Uterus (tissue), 4 donors: ENCODE data around the gene ATP13A2. TPM values are rescaled to one million over a fixed set of nuclear protein-coding genes. Genes with fewer than 3 reads are reported as not detected.

ENCODE experiments used
- DNase-seq, 2 donors: peaks; one replicate each; pipeline ENCODE4 v3.0.0-alpha.2; 2019 to 2020
- H3K27ac ChIP-seq, 2 donors: fragments of 200-600 bp; sonication (generic); 1 replicate in 1 of 2; 2 replicates in 1 of 2; pipeline ENCODE4 v1.5.1; 2016 to 2018
- H3K27me3 ChIP-seq, 2 donors: fragments of 200-600 bp; sonication (generic); one replicate each; pipeline ENCODE4 v1.5.1; 2018 to 2019; ENCODE audit warnings: control low read depth in 1 of 2
- H3K36me3 ChIP-seq, 2 donors: fragments of 200-600 bp; sonication (generic); one replicate each; pipeline ENCODE4 v1.5.1; 2019; ENCODE audit warnings: control low read depth in 1 of 2
- H3K4me1 ChIP-seq, 2 donors: fragments of 200-600 bp; sonication (generic); one replicate each; pipeline ENCODE4 v1.5.1; 2018 to 2019; ENCODE audit warnings: control low read depth in 1 of 2
- H3K4me3 ChIP-seq, 2 donors: fragments of 200-600 bp; sonication (generic); 1 replicate in 1 of 2; 2 replicates in 1 of 2; pipeline ENCODE4 v1.5.1; 2018 to 2019; ENCODE audit warnings: mild to moderate bottlenecking in 1 of 2
- H3K9me3 ChIP-seq, 2 donors: fragments of 200-600 bp; sonication (generic); one replicate each; pipeline ENCODE4 v1.5.1; 2019; ENCODE audit warnings: control low read depth in 1 of 2
- POLR2A ChIP-seq, 2 donors: fragments of 450-650 bp; IDR thresholded peaks; one replicate each; pipeline ENCODE4 v1.6.1; 2016; ENCODE audit warnings: antibody characterized with exemption in 2 of 2, mild to moderate bottlenecking in 1 of 2, moderate library complexity in 1 of 2
- intact Hi-C: fragments of 100-400 bp; cut with DNase I; formaldehyde crosslinking; loops from one replicate; pipeline ENCODE4 v1.15.1; 2023; ENCODE audit warnings: low total_unique reads
- total RNA-seq, 4 donors: library from RNA; depleted of rRNA in 3 of 4; stranded (reverse); fragments of >200 nt in 3 of 4; gene quantifications; one replicate each; pipeline versions ENCODE4 v1.1.0 to v1.2.4, GENCODE V29; 2014 to 2023
- TF ChIP-seq, protein P1 (sequence below), 4 experiments: fragments of 200-600 bp in 2 of 4; fragments of 450-650 bp in 2 of 4; sonication (generic) in 2 of 4; IDR thresholded peaks; one replicate each; pipeline ENCODE4 v1.5.1; 2016 to 2019; ENCODE audit warnings: antibody characterized with exemption in 4 of 4, mild to moderate bottlenecking in 2 of 4, moderate library complexity in 1 of 4
- donor health status: DM: yes; HTN: yes; CAD: no.

ATP13A2 gene
- total RNA-seq, 4 donors from 2014 or later = 8.5 to 31.4 (median 19.7) TPM

DNA sequence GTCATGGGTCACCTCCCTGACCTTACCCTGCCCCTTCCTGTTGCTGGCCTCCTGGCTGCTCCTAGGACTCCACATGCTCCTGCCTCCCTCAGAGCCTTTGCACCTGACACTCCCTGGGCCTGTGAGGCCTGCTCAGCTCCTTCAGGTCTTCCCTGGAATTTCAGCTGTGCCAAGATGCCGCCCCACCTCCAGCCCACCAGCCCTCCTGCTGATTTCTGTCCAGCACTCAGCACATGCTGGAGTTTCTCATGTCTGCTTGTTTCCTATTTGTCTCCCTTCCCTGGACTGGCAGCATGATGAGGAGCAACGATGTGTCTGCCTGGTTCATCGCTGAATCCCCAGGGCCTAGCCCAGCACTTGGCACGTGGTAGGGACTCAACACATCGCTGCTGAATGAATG, 34.4 kb downstream of the ATP13A2 start:
- H3K4me1 ChIP-seq = no peaks in the 10 kb centered on the region

DNA sequence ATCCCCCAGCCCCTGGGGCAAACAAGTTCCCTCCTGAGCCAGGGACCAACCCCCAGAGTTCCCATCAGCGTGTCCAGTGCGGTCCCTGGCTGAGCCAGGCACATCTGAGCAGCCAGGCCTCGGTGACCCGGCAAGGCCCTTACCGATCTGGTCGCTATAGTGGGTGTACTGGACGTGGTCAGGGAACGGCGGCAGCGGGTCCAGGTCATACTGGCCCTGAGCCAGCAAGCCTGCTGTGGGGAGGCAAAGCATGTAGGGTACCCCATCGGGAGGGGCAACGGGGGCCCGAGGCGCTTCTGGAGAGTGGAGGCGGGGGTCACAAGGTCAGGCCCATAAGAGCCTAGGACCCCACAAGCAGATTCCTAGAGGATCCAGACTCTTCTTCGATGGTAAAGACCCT, 34.8 kb downstream of the ATP13A2 start:
- peak overlapping the region in 1 of 2 donors; percentile 87 for H3K27ac ChIP-seq

More for the DNA sequence above, 34.4 kb downstream of the ATP13A2 start:
- H3K9me3 ChIP-seq = no peaks in the 10 kb centered on the region
- H3K27ac ChIP-seq = peak overlapping the region in 1 of 2 donors; percentile 87
- DNase-seq = no peak
- no peaks in the 10 kb centered on the region for H3K27me3 ChIP-seq
- H3K36me3 ChIP-seq = no peaks in the 10 kb centered on the region
- TF ChIP-seq, protein P1, sequence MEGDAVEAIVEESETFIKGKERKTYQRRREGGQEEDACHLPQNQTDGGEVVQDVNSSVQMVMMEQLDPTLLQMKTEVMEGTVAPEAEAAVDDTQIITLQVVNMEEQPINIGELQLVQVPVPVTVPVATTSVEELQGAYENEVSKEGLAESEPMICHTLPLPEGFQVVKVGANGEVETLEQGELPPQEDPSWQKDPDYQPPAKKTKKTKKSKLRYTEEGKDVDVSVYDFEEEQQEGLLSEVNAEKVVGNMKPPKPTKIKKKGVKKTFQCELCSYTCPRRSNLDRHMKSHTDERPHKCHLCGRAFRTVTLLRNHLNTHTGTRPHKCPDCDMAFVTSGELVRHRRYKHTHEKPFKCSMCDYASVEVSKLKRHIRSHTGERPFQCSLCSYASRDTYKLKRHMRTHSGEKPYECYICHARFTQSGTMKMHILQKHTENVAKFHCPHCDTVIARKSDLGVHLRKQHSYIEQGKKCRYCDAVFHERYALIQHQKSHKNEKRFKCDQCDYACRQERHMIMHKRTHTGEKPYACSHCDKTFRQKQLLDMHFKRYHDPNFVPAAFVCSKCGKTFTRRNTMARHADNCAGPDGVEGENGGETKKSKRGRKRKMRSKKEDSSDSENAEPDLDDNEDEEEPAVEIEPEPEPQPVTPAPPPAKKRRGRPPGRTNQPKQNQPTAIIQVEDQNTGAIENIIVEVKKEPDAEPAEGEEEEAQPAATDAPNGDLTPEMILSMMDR (IDR thresholded peaks at IDR 0.05) = no peak
- TF ChIP-seq POLR2A (IDR thresholded peaks at IDR 0.05) = no peak
- intact Hi-C loops = no loop called here
- no peak overlapping the region for H3K4me3 ChIP-seq

DNA sequence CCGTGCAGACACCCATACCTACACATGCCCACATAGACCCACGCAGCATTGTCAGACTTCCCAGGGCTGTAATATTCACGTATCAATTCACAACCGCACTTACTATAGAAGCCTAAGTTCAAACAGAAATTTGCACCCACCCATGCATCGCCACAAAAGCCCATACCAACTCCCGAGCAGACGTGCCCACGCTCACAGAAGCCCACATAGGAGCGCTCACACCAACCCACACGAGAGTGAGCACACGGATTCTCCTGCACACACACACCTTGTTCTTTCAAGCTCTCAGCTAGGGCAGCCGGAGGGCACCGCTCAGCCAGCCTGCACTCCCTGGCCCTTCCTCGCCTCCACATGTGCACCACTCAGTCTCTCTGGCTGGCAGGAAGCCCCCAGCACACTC, 35.9 kb downstream of the ATP13A2 start:
- Histone ChIP-seq H3K9me3 (no peaks in the 10 kb centered on the region), H3K36me3 (no peaks in the 10 kb centered on the region), H3K27ac (peak overlapping the region in 1 of 2 donors; percentile 87), H3K27me3 (no peaks in the 10 kb centered on the region), H3K4me3 (no peak overlapping the region), H3K4me1 (peaks cover 0 to 11% of the 10 kb centered on the region in 2 donors)
- no peak for TF ChIP-seq POLR2A (IDR thresholded peaks at IDR 0.05)
- TF ChIP-seq, protein P1 (IDR thresholded peaks at IDR 0.05) = no peak
- intact Hi-C loops = no loop called here
- DNase-seq = no peak

More for the DNA sequence above, 34.8 kb downstream of the ATP13A2 start:
- H3K27me3 ChIP-seq = no peaks in the 10 kb centered on the region
- peaks cover 0 to 3% of the 10 kb centered on the region in 2 donors for H3K4me1 ChIP-seq
- H3K4me3 ChIP-seq = no peak overlapping the region
- no peaks in the 10 kb centered on the region for H3K9me3 ChIP-seq
- intact Hi-C loops = no loop called here
- DNase-seq = no peak
- no peak for TF ChIP-seq POLR2A (IDR thresholded peaks at IDR 0.05)
- TF ChIP-seq, protein P1 (IDR thresholded peaks at IDR 0.05) = no peak
- no peaks in the 10 kb centered on the region for H3K36me3 ChIP-seq

DNA sequence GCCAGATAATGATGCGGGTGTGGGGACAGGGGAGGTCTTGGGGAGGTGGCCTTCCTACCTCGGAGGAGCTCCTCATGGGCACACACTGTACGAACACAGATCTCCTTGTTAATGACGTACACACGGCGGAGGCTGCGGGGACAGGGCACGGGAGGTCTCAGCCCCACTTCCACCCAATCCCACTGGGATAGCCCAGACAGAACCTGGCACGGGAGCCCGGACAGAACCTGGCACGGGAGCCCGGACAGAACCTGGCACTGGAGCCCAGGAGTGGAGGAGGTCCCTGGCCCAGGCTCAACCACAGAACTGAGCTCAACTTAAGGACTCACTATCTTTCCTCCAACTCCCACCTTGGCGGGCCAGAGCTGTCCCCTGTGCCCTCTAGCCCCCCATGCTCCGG, 36.5 kb downstream of the ATP13A2 start:
- TF ChIP-seq, protein P1 (IDR thresholded peaks at IDR 0.05) = no peak
- no peak for TF ChIP-seq POLR2A (IDR thresholded peaks at IDR 0.05)
- no peaks in the 10 kb centered on the region for H3K36me3 ChIP-seq
- no peaks in the 10 kb centered on the region for H3K27me3 ChIP-seq
- H3K4me1 ChIP-seq = peaks cover 0 to 11% of the 10 kb centered on the region in 2 donors
- intact Hi-C loops = no loop called here
- H3K4me3 ChIP-seq = no peak overlapping the region
- H3K27ac ChIP-seq = peak overlapping the region in 1 of 2 donors; percentile 87
- H3K9me3 ChIP-seq = no peaks in the 10 kb centered on the region
- no peak for DNase-seq

DNA sequence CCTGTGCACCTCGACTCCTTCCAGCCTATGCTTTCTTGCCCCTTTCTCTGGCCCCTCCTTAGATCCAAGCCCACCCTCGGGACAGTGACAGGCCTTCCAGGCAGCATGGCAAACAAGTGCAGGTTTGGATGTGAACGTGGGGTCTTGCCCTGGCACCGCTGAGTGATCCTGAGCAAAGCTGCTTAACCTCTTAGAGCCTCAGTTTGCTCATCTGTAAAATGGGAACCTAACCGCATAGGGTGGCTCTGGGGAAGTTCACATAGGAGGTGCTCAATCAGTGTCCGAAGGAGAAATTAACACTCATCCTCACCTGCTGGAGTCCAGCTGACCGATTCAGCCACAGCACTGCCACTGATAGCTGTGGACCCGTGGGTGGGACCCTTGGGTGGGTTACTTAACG, 38.5 kb downstream of the ATP13A2 start:
- H3K27ac ChIP-seq = no peak overlapping the region
- no peak overlapping the region for H3K4me3 ChIP-seq
- H3K27me3 ChIP-seq = no peaks in the 10 kb centered on the region
- intact Hi-C loops = no loop called here
- no peak for DNase-seq
- peaks cover 0 to 11% of the 10 kb centered on the region in 2 donors for H3K4me1 ChIP-seq
- H3K9me3 ChIP-seq = no peaks in the 10 kb centered on the region
- no peak for TF ChIP-seq POLR2A (IDR thresholded peaks at IDR 0.05)
- TF ChIP-seq, protein P1 (IDR thresholded peaks at IDR 0.05) = no peak
- H3K36me3 ChIP-seq = no peaks in the 10 kb centered on the region
